Measurements from ENCODE around the gene ZCCHC10. TPM values are rescaled to one million over a fixed set of nuclear protein-coding genes. Genes with fewer than 3 reads are reported as not detected.
A peak's percentile ranks its signal among the peaks of the same experiment; 100 is the strongest.

Gene ZCCHC10
- total RNA-seq, 1 donor from 2014 or later, result 12.7 TPM

GRCh38 chr5:133062276-133062675 lies 35.9 kb upstream of the ZCCHC10 start:
- TF ChIP-seq, protein P1, sequence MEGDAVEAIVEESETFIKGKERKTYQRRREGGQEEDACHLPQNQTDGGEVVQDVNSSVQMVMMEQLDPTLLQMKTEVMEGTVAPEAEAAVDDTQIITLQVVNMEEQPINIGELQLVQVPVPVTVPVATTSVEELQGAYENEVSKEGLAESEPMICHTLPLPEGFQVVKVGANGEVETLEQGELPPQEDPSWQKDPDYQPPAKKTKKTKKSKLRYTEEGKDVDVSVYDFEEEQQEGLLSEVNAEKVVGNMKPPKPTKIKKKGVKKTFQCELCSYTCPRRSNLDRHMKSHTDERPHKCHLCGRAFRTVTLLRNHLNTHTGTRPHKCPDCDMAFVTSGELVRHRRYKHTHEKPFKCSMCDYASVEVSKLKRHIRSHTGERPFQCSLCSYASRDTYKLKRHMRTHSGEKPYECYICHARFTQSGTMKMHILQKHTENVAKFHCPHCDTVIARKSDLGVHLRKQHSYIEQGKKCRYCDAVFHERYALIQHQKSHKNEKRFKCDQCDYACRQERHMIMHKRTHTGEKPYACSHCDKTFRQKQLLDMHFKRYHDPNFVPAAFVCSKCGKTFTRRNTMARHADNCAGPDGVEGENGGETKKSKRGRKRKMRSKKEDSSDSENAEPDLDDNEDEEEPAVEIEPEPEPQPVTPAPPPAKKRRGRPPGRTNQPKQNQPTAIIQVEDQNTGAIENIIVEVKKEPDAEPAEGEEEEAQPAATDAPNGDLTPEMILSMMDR (conservative IDR thresholded peaks at IDR 0.05; ENCODE audit: low read depth, low read length), result no peak
- no peak overlapping the region for H3K4me3 ChIP-seq (ENCODE audit: low read depth, low read length)

GRCh38 chr5:133059621-133060020 lies 33.3 kb upstream of the ZCCHC10 start:
- TF ChIP-seq, protein P1 (conservative IDR thresholded peaks at IDR 0.05; ENCODE audit: low read depth, low read length), result no peak
- H3K4me3 ChIP-seq (ENCODE audit: low read depth, low read length), result no peak overlapping the region
- DNase-seq (ENCODE audit: low read depth), result no peak

More at GRCh38 chr5:133062276-133062675, 35.9 kb upstream of the ZCCHC10 start:
- no peak for DNase-seq (ENCODE audit: low read depth)

GRCh38 chr5:133056891-133057290 lies 30.5 kb upstream of the ZCCHC10 start:
- DNase-seq (ENCODE audit: low read depth), result no peak
- no peak overlapping the region for H3K4me3 ChIP-seq (ENCODE audit: low read depth, low read length)
- TF ChIP-seq, protein P1 (conservative IDR thresholded peaks at IDR 0.05; ENCODE audit: low read depth, low read length), result no peak

DNA sequence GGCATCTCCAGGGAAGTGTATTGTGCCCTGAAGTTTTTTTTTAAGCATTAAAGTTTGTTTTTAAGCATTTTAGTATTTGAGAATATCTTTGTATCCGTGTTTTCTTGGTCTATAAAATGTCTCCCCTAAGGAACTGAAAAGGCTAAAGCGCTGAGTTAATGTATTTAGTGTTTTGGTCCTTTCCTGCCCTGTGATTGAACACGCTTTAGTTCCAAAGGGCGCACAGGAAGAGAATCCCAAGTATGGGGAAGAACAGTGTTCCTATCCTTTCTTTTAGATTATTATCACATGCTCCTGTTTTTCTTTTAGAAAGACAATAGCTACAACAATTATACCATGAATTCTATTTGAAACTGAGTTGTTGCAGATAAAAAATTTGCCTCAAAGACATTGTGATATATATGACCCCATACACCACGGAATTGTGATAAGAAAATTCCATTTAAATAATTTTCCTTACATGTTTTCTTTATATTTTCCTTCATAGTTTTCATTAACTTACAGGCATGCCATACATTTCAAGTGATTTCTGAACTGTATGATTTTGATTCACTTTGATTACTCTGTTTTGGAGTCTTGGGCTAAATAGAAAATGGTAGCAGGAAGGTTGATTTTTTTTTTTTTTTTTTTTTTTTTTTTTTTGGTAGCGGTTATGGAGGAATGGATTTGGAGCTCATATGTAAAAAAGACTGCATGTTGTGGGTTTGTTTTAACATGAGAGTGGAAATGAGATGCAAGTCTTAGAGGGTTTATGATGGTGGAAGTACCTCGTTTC lies 28.5 kb upstream of the ZCCHC10 start:
- TF ChIP-seq, protein P1 (conservative IDR thresholded peaks at IDR 0.05; ENCODE audit: low read depth, low read length), result no peak
- H3K4me3 ChIP-seq (ENCODE audit: low read depth, low read length), result no peak overlapping the region
- DNase-seq (ENCODE audit: low read depth), result no peak

GRCh38 chr5:133053448-133053847 lies 27.1 kb upstream of the ZCCHC10 start:
- TF ChIP-seq, protein P1 (conservative IDR thresholded peaks at IDR 0.05; ENCODE audit: low read depth, low read length), result no peak
- H3K4me3 ChIP-seq (ENCODE audit: low read depth, low read length), result peak overlapping the region; percentile 98
- DNase-seq (ENCODE audit: low read depth), result no peak

- TF ChIP-seq, protein P1 (conservative IDR thresholded peaks at IDR 0.05; ENCODE audit: low read depth, low read length), result no peak
- DNase-seq (ENCODE audit: low read depth), result no peak
Measured at GRCh38 chr5:133052317-133053175, 26.2 kb upstream of the ZCCHC10 start.

More at GRCh38 chr5:133052317-133053175, 26.2 kb upstream of the ZCCHC10 start:
- peak overlapping the region; percentile 98 for H3K4me3 ChIP-seq (ENCODE audit: low read depth, low read length)
